ENCODE results near the gene LRRC7. TPM values are rescaled to one million over a fixed set of nuclear protein-coding genes. Genes with fewer than 3 reads are reported as not detected.

The LRRC7 gene
- total and polyA plus RNA-seq, 2 of the 8 experiments (the other 6 are each of a cell fraction or from before 2014, with no cell fraction given): 0.03 to 0.17 TPM

GRCh38 chr1:70008660-70009059 lies 440.9 kb downstream of the LRRC7 start:
- Histone ChIP-seq H2BK15ac (ENCODE audit: low read length) (no peak overlapping the region), H2BK5ac (ENCODE audit: low read depth, low read length) (no peak overlapping the region), H3K36me3 (ENCODE audit: control insufficient read depth in 2 of 4, insufficient read depth in 4 of 4, low read length in 3 of 4) (no peaks in the 10 kb centered on the region), H3K4ac (replicated peaks; ENCODE audit: insufficient read length, low read depth, low read length) (no peak overlapping the region), H2AFZ (ENCODE audit: low read length) (no peak overlapping the region), H3K79me2 (ENCODE audit: control insufficient read depth in 1 of 2, insufficient read depth in 2 of 2, low read length in 2 of 2) (no peaks in the 10 kb centered on the region), H3K4me1 (replicated peaks in 1 of 4; ENCODE audit: control insufficient read depth in 3 of 4, insufficient read depth in 4 of 4, low read length in 3 of 4) (no peaks in the 10 kb centered on the region), H3K14ac (ENCODE audit: insufficient read length) (no peak overlapping the region), H3K23ac (ENCODE audit: insufficient read length) (no peak overlapping the region), H3K79me1 (ENCODE audit: low read depth, low read length) (no peaks in the 10 kb centered on the region), H3K9me3 (ENCODE audit: insufficient read depth in 2 of 2, low read depth in 1 of 2, low read length in 1 of 2) (no peaks in the 10 kb centered on the region), H3K4me3 (ENCODE audit: extremely low read depth in 1 of 4, insufficient read depth in 2 of 4, low read depth in 3 of 4, low read length in 4 of 4) (no peak overlapping the region), H3K27ac (ENCODE audit: low read depth, low read length) (no peak overlapping the region), H3K4me2 (ENCODE audit: insufficient read depth in 1 of 2, low read depth in 2 of 2, low read length in 2 of 2) (no peak overlapping the region), H3K18ac (ENCODE audit: extremely low read depth, low read length) (no peak overlapping the region), H4K20me1 (replicated peaks in 1 of 2; ENCODE audit: control insufficient read depth in 1 of 2, insufficient read depth in 2 of 2, low read length in 2 of 2) (no peaks in the 10 kb centered on the region), H3K56ac (replicated peaks; ENCODE audit: insufficient read length, low read depth, low read length) (no peak overlapping the region), H3K27me3 (replicated peaks in 1 of 4; ENCODE audit: control insufficient read depth in 3 of 4, extremely low read depth in 1 of 4, insufficient read depth in 3 of 4, low read length in 3 of 4) (no peaks in the 10 kb centered on the region), H2AK5ac (ENCODE audit: low read depth, low read length) (no peak overlapping the region), H4K91ac (replicated peaks; ENCODE audit: insufficient read length, low read length) (no peak overlapping the region), H4K5ac (ENCODE audit: insufficient read length, low read depth, low read length) (no peak overlapping the region), H3K23me2 (ENCODE audit: low read depth, low read length) (no peaks in the 10 kb centered on the region), H2BK20ac (ENCODE audit: low read length) (no peak overlapping the region), H2BK120ac (replicated peaks; ENCODE audit: low read depth, low read length) (no peak overlapping the region), H2BK12ac (ENCODE audit: low read depth, low read length) (no peak overlapping the region), H3K9ac (replicated peaks in 1 of 4; ENCODE audit: extremely low read depth in 1 of 4, low read depth in 3 of 4, low read length in 3 of 4) (no peak overlapping the region), H4K8ac (ENCODE audit: extremely low read depth, insufficient read depth, low read length) (no peak overlapping the region)
- 88% methylated on average over 2 of the region's 2 CpGs; no CpG with 5 or more reads in 1 of the 2 experiments for WGBS, 2 experiments (ENCODE audit: extremely low coverage in 1 of 2, insufficient coverage in 1 of 2, insufficient read length in 1 of 2, insufficient replicate concordance in 2 of 2, low coverage in 1 of 2, low lambda C conversion rate in 2 of 2, missing lambda C conversion rate in 1 of 2)
- ChIA-PET CTCF (ENCODE audit: partially characterized antibody) (no interaction called here), POLR2A (ENCODE audit: partially characterized antibody) (no interaction called here)
- no peak for DNase-seq (ENCODE audit: low read depth in 1 of 2, low spot score in 2 of 2)
- FAIRE-seq: peak; percentile 24
- no peak for TF ChIP-seq CREB1 (IDR thresholded peaks at IDR 0.05)
- TF ChIP-seq POLR2A (IDR thresholded peaks at IDR 0.05; ENCODE audit: control extremely low read depth in 1 of 2, low read depth in 2 of 2, low read length in 2 of 2): no peak
- no peak for TF ChIP-seq SAP30 (IDR thresholded peaks at IDR 0.05; ENCODE audit: insufficient read depth, insufficient replicate concordance, low read length)
- no peak for TF ChIP-seq SIX5 (IDR thresholded peaks at IDR 0.05; ENCODE audit: low read depth, low read length)
- no peak for TF ChIP-seq RNF2 (IDR thresholded peaks at IDR 0.05; ENCODE audit: borderline replicate concordance, low read depth, low read length, missing control alignments, poor library complexity, severe bottlenecking)
- TF ChIP-seq NANOG (IDR thresholded peaks at IDR 0.05; ENCODE audit: insufficient read depth, low read depth, low read length, poor library complexity, severe bottlenecking): no peak
- TF ChIP-seq RBBP5 (IDR thresholded peaks at IDR 0.05; ENCODE audit: borderline replicate concordance, low read depth, low read length): no peak
- no peak for TF ChIP-seq USF2 (IDR thresholded peaks at IDR 0.05; ENCODE audit: low read length)
- TF ChIP-seq CBX5 (IDR thresholded peaks at IDR 0.05; ENCODE audit: low read depth, low read length): no peak
